ENCODE measurements around the gene TTC5. TPM values are rescaled to one million over a fixed set of nuclear protein-coding genes. Genes with fewer than 3 reads are reported as not detected.
A peak's percentile ranks its signal among the peaks of the same experiment; 100 is the strongest.

TTC5 gene
- total RNA-seq, 1 experiment from 2014 or later = 15.9 TPM

DNA sequence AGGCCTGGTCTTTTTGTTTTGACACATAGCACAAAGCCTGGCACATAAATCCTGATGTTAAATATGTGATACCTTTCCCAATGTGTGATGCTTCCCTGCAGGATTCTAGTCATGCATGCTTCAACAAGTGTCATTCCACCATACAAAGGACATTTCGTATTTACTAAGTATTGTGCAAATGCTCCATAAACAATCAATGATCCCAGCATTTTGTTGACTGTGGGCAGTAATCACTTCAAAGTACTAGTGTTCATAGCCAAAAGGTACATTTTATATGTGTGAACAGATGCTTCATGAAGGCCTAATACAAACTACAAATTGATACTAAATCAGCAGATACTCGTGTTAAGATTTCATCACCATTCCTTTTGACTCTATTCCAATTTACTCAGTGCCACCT lies 23.0 kb upstream of the TTC5 start (continued):
- TF ChIP-seq, protein P1, sequence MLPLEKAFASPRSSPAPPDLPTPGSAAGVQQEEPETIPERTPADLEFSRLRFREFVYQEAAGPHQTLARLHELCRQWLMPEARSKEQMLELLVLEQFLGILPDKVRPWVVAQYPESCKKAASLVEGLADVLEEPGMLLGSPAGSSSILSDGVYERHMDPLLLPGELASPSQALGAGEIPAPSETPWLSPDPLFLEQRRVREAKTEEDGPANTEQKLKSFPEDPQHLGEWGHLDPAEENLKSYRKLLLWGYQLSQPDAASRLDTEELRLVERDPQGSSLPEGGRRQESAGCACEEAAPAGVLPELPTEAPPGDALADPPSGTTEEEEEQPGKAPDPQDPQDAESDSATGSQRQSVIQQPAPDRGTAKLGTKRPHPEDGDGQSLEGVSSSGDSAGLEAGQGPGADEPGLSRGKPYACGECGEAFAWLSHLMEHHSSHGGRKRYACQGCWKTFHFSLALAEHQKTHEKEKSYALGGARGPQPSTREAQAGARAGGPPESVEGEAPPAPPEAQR (CRISPR knock-in tag; IDR thresholded peaks at IDR 0.05) = no peak

GRCh38 chr14:20327005-20327869 lies 21.5 kb upstream of the TTC5 start:
- Mint-ChIP-seq H3K4me1 (peaks cover 30% of the 10 kb centered on the region), H3K36me3 (peaks cover 63% of the 10 kb centered on the region), H3K27me3 (ENCODE audit: low read depth) (no peaks in the 10 kb centered on the region), H3K4me3 (no peak overlapping the region), H3K9me3 (no peaks in the 10 kb centered on the region), H3K27ac (peak overlapping the region; percentile 3)
- ATAC-seq (no peak), DNase-seq (ENCODE audit: low spot score) (no peak)
- CTCF ChIA-PET = interaction anchor here (0.7 to 1.8 kb wide), 7 partner anchors 11 to 292 kb away, joined by 3 to 13 read pairs (median 4); partner anchors contain the start of gene PARP2
- TF ChIP-seq ZNF416 (CRISPR knock-in tag; IDR thresholded peaks at IDR 0.05) (no peak), MXD4 (CRISPR knock-in tag; IDR thresholded peaks at IDR 0.05; ENCODE audit: borderline replicate concordance) (no peak)
- TF ChIP-seq, protein P2, sequence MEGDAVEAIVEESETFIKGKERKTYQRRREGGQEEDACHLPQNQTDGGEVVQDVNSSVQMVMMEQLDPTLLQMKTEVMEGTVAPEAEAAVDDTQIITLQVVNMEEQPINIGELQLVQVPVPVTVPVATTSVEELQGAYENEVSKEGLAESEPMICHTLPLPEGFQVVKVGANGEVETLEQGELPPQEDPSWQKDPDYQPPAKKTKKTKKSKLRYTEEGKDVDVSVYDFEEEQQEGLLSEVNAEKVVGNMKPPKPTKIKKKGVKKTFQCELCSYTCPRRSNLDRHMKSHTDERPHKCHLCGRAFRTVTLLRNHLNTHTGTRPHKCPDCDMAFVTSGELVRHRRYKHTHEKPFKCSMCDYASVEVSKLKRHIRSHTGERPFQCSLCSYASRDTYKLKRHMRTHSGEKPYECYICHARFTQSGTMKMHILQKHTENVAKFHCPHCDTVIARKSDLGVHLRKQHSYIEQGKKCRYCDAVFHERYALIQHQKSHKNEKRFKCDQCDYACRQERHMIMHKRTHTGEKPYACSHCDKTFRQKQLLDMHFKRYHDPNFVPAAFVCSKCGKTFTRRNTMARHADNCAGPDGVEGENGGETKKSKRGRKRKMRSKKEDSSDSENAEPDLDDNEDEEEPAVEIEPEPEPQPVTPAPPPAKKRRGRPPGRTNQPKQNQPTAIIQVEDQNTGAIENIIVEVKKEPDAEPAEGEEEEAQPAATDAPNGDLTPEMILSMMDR (IDR thresholded peaks at IDR 0.05) = peak; percentile 56
- POLR2A ChIA-PET = interaction anchor here (1.0 to 3.4 kb wide), 3 partner anchors 10 to 16 kb away, joined by 5 to 34 read pairs (median 10); partner anchors contain the start of gene PARP2

DNA sequence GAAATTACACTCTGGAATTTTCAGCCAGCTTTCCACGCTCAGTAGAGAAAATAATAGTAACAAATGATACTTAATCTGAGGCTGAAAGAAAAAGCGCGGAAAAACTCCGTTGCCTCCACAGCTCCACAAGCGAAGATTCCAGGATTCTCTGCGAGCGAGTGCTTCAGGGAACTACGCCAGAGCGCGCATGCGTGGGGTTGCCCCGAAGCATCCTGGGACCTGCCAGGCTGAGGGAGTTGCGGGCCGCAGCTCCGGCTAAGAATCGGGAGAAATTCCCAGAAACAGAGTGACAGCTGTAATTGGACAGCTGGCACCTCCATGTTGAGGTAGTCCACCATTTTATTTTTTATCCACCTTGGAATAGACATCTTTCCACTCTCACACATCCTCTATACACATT lies 12.0 kb upstream of the TTC5 start:
- Mint-ChIP-seq H3K27me3 (ENCODE audit: low read depth) (no peaks in the 10 kb centered on the region), H3K27ac (peak overlapping the region; percentile 20; the same call in 1 of the 2 replicates), H3K36me3 (peaks cover 81% of the 10 kb centered on the region), H3K4me1 (no peaks in the 10 kb centered on the region), H3K4me3 (no peak overlapping the region), H3K9me3 (no peaks in the 10 kb centered on the region)
- ATAC-seq (peak; percentile 23; the same call in 1 of the 2 replicates), DNase-seq (ENCODE audit: low spot score) (no peak)
- CTCF ChIA-PET = interaction anchor here (1.4 kb wide), 1 partner anchor 11 kb away, joined by 3 read pairs; no protein-coding TSS in a partner anchor
- POLR2A ChIA-PET = interaction anchor here (1.5 kb wide), 1 partner anchor 10 kb away, joined by 5 read pairs; no protein-coding TSS in a partner anchor
- TF ChIP-seq, protein P3, sequence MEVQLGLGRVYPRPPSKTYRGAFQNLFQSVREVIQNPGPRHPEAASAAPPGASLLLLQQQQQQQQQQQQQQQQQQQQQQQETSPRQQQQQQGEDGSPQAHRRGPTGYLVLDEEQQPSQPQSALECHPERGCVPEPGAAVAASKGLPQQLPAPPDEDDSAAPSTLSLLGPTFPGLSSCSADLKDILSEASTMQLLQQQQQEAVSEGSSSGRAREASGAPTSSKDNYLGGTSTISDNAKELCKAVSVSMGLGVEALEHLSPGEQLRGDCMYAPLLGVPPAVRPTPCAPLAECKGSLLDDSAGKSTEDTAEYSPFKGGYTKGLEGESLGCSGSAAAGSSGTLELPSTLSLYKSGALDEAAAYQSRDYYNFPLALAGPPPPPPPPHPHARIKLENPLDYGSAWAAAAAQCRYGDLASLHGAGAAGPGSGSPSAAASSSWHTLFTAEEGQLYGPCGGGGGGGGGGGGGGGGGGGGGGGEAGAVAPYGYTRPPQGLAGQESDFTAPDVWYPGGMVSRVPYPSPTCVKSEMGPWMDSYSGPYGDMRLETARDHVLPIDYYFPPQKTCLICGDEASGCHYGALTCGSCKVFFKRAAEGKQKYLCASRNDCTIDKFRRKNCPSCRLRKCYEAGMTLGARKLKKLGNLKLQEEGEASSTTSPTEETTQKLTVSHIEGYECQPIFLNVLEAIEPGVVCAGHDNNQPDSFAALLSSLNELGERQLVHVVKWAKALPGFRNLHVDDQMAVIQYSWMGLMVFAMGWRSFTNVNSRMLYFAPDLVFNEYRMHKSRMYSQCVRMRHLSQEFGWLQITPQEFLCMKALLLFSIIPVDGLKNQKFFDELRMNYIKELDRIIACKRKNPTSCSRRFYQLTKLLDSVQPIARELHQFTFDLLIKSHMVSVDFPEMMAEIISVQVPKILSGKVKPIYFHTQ (CRISPR knock-in tag; IDR thresholded peaks at IDR 0.05) = no peak
- TF ChIP-seq E2F1 (CRISPR knock-in tag; IDR thresholded peaks at IDR 0.05) (no peak), MAX (CRISPR knock-in tag; IDR thresholded peaks at IDR 0.05) (no peak), STAT6 (CRISPR knock-in tag; conservative IDR thresholded peaks at IDR 0.05; ENCODE audit: low read depth) (no peak), CDX4 (CRISPR knock-in tag; IDR thresholded peaks at IDR 0.05; ENCODE audit: borderline replicate concordance) (no peak), NR2C2 (CRISPR knock-in tag; IDR thresholded peaks at IDR 0.05) (no peak), FOXJ3 (CRISPR knock-in tag; IDR thresholded peaks at IDR 0.05; ENCODE audit: borderline replicate concordance) (no peak), TEAD4 (CRISPR knock-in tag; IDR thresholded peaks at IDR 0.05) (no peak), GTF2I (CRISPR knock-in tag; conservative IDR thresholded peaks at IDR 0.05) (no peak), ZNF671 (CRISPR knock-in tag; IDR thresholded peaks at IDR 0.05) (no peak), EMX1 (CRISPR knock-in tag; IDR thresholded peaks at IDR 0.05) (no peak)
- TF ChIP-seq, protein P4, sequence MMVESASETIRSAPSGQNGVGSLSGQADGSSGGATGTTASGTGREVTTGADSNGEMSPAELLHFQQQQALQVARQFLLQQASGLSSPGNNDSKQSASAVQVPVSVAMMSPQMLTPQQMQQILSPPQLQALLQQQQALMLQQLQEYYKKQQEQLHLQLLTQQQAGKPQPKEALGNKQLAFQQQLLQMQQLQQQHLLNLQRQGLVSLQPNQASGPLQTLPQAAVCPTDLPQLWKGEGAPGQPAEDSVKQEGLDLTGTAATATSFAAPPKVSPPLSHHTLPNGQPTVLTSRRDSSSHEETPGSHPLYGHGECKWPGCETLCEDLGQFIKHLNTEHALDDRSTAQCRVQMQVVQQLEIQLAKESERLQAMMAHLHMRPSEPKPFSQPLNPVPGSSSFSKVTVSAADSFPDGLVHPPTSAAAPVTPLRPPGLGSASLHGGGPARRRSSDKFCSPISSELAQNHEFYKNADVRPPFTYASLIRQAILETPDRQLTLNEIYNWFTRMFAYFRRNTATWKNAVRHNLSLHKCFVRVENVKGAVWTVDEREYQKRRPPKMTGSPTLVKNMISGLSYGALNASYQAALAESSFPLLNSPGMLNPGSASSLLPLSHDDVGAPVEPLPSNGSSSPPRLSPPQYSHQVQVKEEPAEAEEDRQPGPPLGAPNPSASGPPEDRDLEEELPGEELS (CRISPR knock-in tag; IDR thresholded peaks at IDR 0.05) = no peak

Measured in WTC11 (cell line).